Measurements from ENCODE around the gene TMEM25.

Gene TMEM25

GRCh38 chr11:118528511-118528910 lies 2.5 kb upstream of the TMEM25 start:
- Histone ChIP-seq H3K36me3 (peaks cover 8% of the 10 kb centered on the region), H3K27me3 (peaks cover 39% of the 10 kb centered on the region), H3K27ac (no peak overlapping the region), H3K9me3 (no peaks in the 10 kb centered on the region), H3K4me3 (ENCODE audit: low read depth in 1 of 2, low read length in 1 of 2) (no peak overlapping the region), H3K4me1 (ENCODE audit: control insufficient read depth in 1 of 2, insufficient read depth in 1 of 2, low read depth in 1 of 2, low read length in 1 of 2) (peaks cover 14 to 21% of the 10 kb centered on the region in 2 experiments)
- TF ChIP-seq, protein P1, sequence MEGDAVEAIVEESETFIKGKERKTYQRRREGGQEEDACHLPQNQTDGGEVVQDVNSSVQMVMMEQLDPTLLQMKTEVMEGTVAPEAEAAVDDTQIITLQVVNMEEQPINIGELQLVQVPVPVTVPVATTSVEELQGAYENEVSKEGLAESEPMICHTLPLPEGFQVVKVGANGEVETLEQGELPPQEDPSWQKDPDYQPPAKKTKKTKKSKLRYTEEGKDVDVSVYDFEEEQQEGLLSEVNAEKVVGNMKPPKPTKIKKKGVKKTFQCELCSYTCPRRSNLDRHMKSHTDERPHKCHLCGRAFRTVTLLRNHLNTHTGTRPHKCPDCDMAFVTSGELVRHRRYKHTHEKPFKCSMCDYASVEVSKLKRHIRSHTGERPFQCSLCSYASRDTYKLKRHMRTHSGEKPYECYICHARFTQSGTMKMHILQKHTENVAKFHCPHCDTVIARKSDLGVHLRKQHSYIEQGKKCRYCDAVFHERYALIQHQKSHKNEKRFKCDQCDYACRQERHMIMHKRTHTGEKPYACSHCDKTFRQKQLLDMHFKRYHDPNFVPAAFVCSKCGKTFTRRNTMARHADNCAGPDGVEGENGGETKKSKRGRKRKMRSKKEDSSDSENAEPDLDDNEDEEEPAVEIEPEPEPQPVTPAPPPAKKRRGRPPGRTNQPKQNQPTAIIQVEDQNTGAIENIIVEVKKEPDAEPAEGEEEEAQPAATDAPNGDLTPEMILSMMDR (IDR thresholded peaks at IDR 0.05), result no peak

GRCh38 chr11:118529584-118530175 lies 1.3 kb upstream of the TMEM25 start:
- Histone ChIP-seq H3K4me3 (ENCODE audit: low read depth in 1 of 2, low read length in 1 of 2) (no peak overlapping the region), H3K4me1 (ENCODE audit: control insufficient read depth in 1 of 2, insufficient read depth in 1 of 2, low read depth in 1 of 2, low read length in 1 of 2) (peaks cover 14 to 19% of the 10 kb centered on the region in 2 experiments), H3K9me3 (no peaks in the 10 kb centered on the region), H3K27me3 (peaks cover 39% of the 10 kb centered on the region), H3K27ac (no peak overlapping the region), H3K36me3 (peaks cover 4% of the 10 kb centered on the region)
- TF ChIP-seq, protein P1 (IDR thresholded peaks at IDR 0.05), result no peak

DNA sequence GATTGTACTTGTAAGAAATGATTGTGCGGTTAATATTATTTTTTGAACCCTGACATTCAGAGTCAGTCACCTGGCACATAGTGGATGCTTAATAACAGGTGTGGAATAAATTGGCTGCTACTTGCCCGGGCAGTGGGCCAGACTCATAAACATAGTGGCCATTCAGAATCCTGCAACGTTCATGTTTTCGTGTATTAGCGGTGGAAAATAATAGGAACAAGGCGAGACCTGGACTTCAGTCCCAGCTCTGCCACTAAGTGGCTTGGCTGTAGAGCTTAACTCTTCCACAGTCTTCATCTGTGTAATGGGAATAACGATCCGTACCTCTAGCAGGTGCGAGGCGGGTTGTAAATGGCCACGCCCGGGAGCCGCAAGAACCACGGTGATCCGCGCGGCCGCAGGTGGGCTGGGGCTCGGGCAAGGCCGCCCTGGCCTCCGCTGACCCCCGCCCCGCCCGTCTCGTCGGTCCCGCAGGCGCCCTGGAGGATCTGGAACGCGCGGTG lies 761 bp upstream of the TMEM25 start:
- Histone ChIP-seq H3K27ac (no peak overlapping the region), H3K4me3 (ENCODE audit: low read depth in 1 of 2, low read length in 1 of 2) (peak overlapping the region; percentile 56 to 63), H3K4me1 (ENCODE audit: control insufficient read depth in 1 of 2, insufficient read depth in 1 of 2, low read depth in 1 of 2, low read length in 1 of 2) (peaks cover 14 to 16% of the 10 kb centered on the region in 2 experiments), H3K9me3 (no peaks in the 10 kb centered on the region), H3K36me3 (peaks cover 1% of the 10 kb centered on the region), H3K27me3 (peaks cover 39% of the 10 kb centered on the region)
- TF ChIP-seq, protein P1 (IDR thresholded peaks at IDR 0.05), result no peak

DNA sequence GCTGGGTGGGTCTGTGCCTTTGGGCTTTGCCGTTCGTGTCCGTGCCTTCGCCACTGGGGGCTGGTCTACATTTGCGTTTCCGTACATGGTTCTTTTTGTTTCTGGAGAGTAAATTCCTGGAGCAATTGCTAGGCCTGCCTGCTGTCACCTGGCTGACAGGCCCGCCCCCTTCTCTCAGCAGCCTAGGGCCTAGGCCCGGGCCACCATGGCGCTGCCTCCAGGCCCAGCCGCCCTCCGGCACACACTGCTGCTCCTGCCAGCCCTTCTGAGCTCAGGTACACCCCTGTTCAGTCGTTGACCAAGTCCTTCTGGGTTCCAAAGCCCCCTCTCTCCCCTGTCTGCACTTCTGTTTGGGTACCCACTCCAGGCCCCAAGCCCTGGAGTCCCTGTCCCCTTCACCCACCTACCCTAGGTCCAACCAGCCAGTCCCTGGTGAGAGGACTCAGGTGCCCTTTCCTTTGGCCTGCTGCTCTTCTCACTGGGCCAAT lies 649 bp downstream of the TMEM25 start:
- TF ChIP-seq, protein P1 (IDR thresholded peaks at IDR 0.05), result no peak
- Histone ChIP-seq H3K9me3 (no peaks in the 10 kb centered on the region), H3K4me3 (ENCODE audit: low read depth in 1 of 2, low read length in 1 of 2) (peak overlapping the region; percentile 56 to 63), H3K36me3 (no peaks in the 10 kb centered on the region), H3K27me3 (peaks cover 39% of the 10 kb centered on the region), H3K4me1 (ENCODE audit: control insufficient read depth in 1 of 2, insufficient read depth in 1 of 2, low read depth in 1 of 2, low read length in 1 of 2) (peaks cover 14 to 16% of the 10 kb centered on the region in 2 experiments), H3K27ac (no peak overlapping the region)

- peaks cover 39% of the 10 kb centered on the region for H3K27me3 ChIP-seq
- peaks cover 14 to 16% of the 10 kb centered on the region in 2 experiments for H3K4me1 ChIP-seq (ENCODE audit: control insufficient read depth in 1 of 2, insufficient read depth in 1 of 2, low read depth in 1 of 2, low read length in 1 of 2)
- H3K27ac ChIP-seq, result no peak overlapping the region
- H3K9me3 ChIP-seq, result no peaks in the 10 kb centered on the region
- no peak overlapping the region for H3K4me3 ChIP-seq (ENCODE audit: low read depth in 1 of 2, low read length in 1 of 2)
- no peaks in the 10 kb centered on the region for H3K36me3 ChIP-seq
- TF ChIP-seq, protein P1 (IDR thresholded peaks at IDR 0.05), result no peak
Observed at GRCh38 chr11:118532091-118532490, 1.1 kb downstream of the TMEM25 start.
